OCI-LY3 (cell line): ENCODE results near the gene ADGRF3.

ENCODE experiments used
- H2AFZ ChIP-seq: fragments of 200-600, 300-600 bp; shearing (Covaris generic); 2 replicates; pipeline ENCODE4 v1.6.0; 2014; ENCODE audit warnings: antibody characterized with exemption, low read depth, low read length
- H3K27ac ChIP-seq: fragments of 200-600, 300-600 bp; sonication (generic); 2 replicates; pipeline ENCODE4 v1.5.1; 2014; ENCODE audit warnings: mild to moderate bottlenecking, low read length, moderate library complexity, mixed read lengths
- H3K27me3 ChIP-seq: fragments of 200-600, 300-600 bp; sonication (generic); 2 replicates; pipeline ENCODE4 v1.6.1; 2014; ENCODE audit warnings: low read depth, low read length, mixed read lengths
- H3K36me3 ChIP-seq: fragments of 200-600, 300-600 bp; sonication (generic); replicated peaks from 2 replicates; pipeline ENCODE3; 2014; ENCODE audit warnings: low read depth, low read length, mixed read lengths
- H3K4me1 ChIP-seq: fragments of 300-600, 200-600 bp; sonication (generic); 2 replicates; pipeline ENCODE4 v1.6.1; 2014; ENCODE audit warnings: low read length, mixed read lengths
- H3K4me2 ChIP-seq: fragments of 200-600, 300-600 bp; sonication (generic); 2 replicates; pipeline ENCODE4 v1.6.1; 2014; ENCODE audit warnings: low read length, mixed read lengths
- H3K4me3 ChIP-seq: fragments of 300-600, 200-600 bp; sonication (generic); 2 replicates; pipeline ENCODE4 v1.5.1; 2014; ENCODE audit warnings: antibody characterized with exemption, mild to moderate bottlenecking, low read length, moderate library complexity
- H3K79me2 ChIP-seq: fragments of 300-600, 200-600 bp; shearing (Covaris generic); 2 replicates; pipeline ENCODE4 v1.6.1; 2014; ENCODE audit warnings: mild to moderate bottlenecking, low read length, mixed read lengths
- H3K9ac ChIP-seq: fragments of 300-600, 200-600 bp; shearing (Covaris generic); 2 replicates; pipeline ENCODE4 v1.6.0; 2014; ENCODE audit warnings: mild to moderate bottlenecking, low read length, moderate library complexity
- H3K9me3 ChIP-seq: fragments of 200-600, 300-600 bp; shearing (Covaris generic); 2 replicates; pipeline ENCODE4 v1.6.1; 2014; ENCODE audit warnings: low read length, mixed read lengths; ENCODE audit not compliant: insufficient read depth
- H4K20me1 ChIP-seq: fragments of 200-600, 300-600 bp; sonication (generic); 2 replicates; pipeline ENCODE4 v1.6.1; 2016; ENCODE audit warnings: low read length, mixed read lengths; ENCODE audit not compliant: insufficient read depth
- EZH2phosphoT487 ChIP-seq: fragments of 200-600 bp; shearing (Covaris generic); IDR thresholded peaks from 2 replicates; pipeline ENCODE4 v1.6.1; 2018; ENCODE audit warnings: antibody characterized with exemption, mixed run types, low read depth
- TF ChIP-seq, protein P1 (sequence below): fragments of 200-600, 300-600 bp; sonication (generic); IDR thresholded peaks from 2 replicates; pipeline ENCODE4 v1.5.1; 2014; ENCODE audit warnings: antibody characterized with exemption, low read length, low read depth

Gene ADGRF3

DNA sequence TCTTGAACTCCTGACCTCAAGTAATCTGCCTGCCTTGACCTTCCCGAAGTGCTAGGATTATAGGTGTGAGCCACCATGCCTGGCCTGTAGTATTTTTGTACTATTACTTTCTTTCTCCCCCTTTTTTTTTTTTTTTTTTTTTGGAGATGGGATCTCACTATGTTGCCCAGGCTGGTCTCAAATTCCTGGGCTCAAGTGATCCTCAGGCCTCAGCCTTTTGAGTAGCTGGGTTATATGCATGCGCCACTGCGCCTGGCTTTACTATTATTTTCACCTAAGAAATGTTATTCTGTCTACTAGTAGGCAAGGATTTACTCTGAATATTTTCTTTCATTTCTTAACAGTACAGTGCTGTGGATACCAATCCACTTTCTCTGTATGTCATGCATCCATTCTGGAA, 17.4 kb upstream of the ADGRF3 start:
- TF ChIP-seq, protein P1, sequence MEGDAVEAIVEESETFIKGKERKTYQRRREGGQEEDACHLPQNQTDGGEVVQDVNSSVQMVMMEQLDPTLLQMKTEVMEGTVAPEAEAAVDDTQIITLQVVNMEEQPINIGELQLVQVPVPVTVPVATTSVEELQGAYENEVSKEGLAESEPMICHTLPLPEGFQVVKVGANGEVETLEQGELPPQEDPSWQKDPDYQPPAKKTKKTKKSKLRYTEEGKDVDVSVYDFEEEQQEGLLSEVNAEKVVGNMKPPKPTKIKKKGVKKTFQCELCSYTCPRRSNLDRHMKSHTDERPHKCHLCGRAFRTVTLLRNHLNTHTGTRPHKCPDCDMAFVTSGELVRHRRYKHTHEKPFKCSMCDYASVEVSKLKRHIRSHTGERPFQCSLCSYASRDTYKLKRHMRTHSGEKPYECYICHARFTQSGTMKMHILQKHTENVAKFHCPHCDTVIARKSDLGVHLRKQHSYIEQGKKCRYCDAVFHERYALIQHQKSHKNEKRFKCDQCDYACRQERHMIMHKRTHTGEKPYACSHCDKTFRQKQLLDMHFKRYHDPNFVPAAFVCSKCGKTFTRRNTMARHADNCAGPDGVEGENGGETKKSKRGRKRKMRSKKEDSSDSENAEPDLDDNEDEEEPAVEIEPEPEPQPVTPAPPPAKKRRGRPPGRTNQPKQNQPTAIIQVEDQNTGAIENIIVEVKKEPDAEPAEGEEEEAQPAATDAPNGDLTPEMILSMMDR = no peak
- TF ChIP-seq EZH2phosphoT487 = no peak
- H3K79me2 ChIP-seq = peaks cover 63% of the 10 kb centered on the region

DNA sequence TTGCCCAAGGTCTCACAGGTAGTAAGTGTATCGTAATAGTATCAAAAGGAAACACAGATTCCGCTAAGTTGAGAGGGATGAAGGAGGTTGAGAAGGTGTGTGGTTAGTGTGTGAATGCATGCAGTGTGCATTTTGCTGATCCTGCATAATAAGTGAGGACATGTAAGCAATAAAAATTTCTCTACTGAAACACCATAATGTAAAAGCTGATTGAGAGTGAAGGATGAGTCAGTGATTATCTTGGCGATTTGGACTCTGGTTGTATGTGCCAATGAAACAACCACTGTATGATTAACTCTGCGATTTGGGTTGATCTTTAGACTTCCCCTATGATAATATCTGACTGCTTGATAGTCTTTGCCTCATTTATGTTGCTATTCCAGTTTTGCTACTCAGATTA, 16.7 kb upstream of the ADGRF3 start:
- Histone ChIP-seq H3K9me3 (no peaks in the 10 kb centered on the region), H3K4me3 (no peak overlapping the region), H2AFZ (no peak overlapping the region), H3K4me2 (no peak overlapping the region), H3K36me3 (peaks cover 26% of the 10 kb centered on the region), H4K20me1 (peaks cover 35% of the 10 kb centered on the region), H3K79me2 (peaks cover 70% of the 10 kb centered on the region), H3K27me3 (no peaks in the 10 kb centered on the region), H3K4me1 (no peaks in the 10 kb centered on the region), H3K9ac (no peak overlapping the region), H3K27ac (no peak overlapping the region)
- TF ChIP-seq, protein P1 = no peak
- TF ChIP-seq EZH2phosphoT487 = no peak

More for the DNA sequence above, 17.4 kb upstream of the ADGRF3 start:
- H3K27ac ChIP-seq = no peak overlapping the region
- no peak overlapping the region for H2AFZ ChIP-seq
- H4K20me1 ChIP-seq = peaks cover 30% of the 10 kb centered on the region
- H3K4me2 ChIP-seq = no peak overlapping the region
- H3K9me3 ChIP-seq = no peaks in the 10 kb centered on the region
- H3K27me3 ChIP-seq = no peaks in the 10 kb centered on the region
- H3K36me3 ChIP-seq = peaks cover 33% of the 10 kb centered on the region
- H3K4me1 ChIP-seq = no peaks in the 10 kb centered on the region
- H3K9ac ChIP-seq = no peak overlapping the region
- no peak overlapping the region for H3K4me3 ChIP-seq

DNA sequence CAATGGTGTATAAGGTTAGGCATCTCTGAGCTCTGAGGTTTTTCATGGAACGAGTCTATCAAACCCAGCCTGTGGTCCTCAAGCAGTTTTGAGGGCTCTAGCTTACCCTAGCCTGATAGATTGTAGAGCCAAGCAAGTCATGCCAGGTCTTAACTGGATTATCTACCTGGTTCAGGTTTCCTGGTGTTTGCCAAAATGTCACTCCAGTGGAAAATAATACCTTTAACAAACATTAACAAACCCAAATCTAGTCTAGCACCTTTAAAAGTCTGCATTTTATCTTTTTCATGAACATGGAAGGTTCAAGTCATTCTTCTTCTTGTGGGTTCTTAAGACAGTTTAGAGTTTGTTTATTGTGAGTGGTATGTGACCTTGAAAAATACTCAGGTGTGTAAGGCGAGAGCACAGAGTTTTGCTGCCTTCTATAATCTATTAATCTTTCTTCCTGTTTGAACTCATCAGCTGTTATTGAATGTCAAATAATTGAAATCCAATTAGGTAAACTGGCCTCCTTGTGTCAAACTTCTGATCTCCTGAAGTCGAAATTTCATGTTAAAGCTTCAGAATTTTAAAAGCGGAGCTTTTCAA, 13.4 kb upstream of the ADGRF3 start:
- peaks cover 60% of the 10 kb centered on the region for H4K20me1 ChIP-seq
- no peak overlapping the region for H3K4me2 ChIP-seq
- peaks cover 13% of the 10 kb centered on the region for H3K36me3 ChIP-seq
- TF ChIP-seq, protein P1 = no peak
- no peak for TF ChIP-seq EZH2phosphoT487
- no peak overlapping the region for H3K27ac ChIP-seq
- no peaks in the 10 kb centered on the region for H3K9me3 ChIP-seq
- H3K4me3 ChIP-seq = no peak overlapping the region
- peaks cover 3% of the 10 kb centered on the region; the same call in 1 of the 2 replicates for H3K4me1 ChIP-seq
- H3K9ac ChIP-seq = no peak overlapping the region
- peaks cover 97% of the 10 kb centered on the region for H3K79me2 ChIP-seq
- H2AFZ ChIP-seq = no peak overlapping the region
- H3K27me3 ChIP-seq = no peaks in the 10 kb centered on the region

DNA sequence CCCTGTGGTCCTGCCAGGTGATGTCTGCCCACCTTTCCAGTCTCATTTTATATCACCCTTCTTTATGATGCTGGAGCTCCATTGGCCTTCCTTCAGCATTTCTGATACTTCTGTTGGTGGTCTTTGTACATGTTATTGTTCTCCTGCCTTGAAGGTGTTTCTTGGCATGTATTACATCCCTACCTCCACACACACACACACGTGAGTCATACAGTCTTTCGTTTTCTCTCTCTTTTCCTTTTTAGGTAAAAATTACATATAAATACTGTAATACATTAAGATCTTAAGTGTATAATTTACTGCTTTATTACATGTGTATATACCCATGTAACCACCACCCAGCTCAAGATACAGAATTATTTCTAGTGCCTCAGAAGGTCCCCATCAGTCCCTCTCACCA, 10.2 kb upstream of the ADGRF3 start:
- TF ChIP-seq, protein P1 = no peak
- no peak for TF ChIP-seq EZH2phosphoT487
- Histone ChIP-seq H3K27me3 (no peaks in the 10 kb centered on the region), H3K9me3 (no peaks in the 10 kb centered on the region), H3K4me2 (no peak overlapping the region), H3K36me3 (peaks cover 20% of the 10 kb centered on the region), H4K20me1 (peaks cover 75% of the 10 kb centered on the region), H3K4me3 (no peak overlapping the region), H3K79me2 (peaks cover 100% of the 10 kb centered on the region), H3K27ac (no peak overlapping the region), H2AFZ (no peak overlapping the region), H3K9ac (no peak overlapping the region), H3K4me1 (peaks cover 3% of the 10 kb centered on the region; the same call in 1 of the 2 replicates)
